CD4-positive, alpha-beta T cell treated with Interferon alpha-2 for 1 hour (primary cell): ENCODE measurements around the gene USP12.

Source experiments
- DNase-seq, 2 donors: peaks; one replicate each; pipeline ENCODE4 v3.0.0-alpha.2; 2020 to 2022

USP12 gene

DNA sequence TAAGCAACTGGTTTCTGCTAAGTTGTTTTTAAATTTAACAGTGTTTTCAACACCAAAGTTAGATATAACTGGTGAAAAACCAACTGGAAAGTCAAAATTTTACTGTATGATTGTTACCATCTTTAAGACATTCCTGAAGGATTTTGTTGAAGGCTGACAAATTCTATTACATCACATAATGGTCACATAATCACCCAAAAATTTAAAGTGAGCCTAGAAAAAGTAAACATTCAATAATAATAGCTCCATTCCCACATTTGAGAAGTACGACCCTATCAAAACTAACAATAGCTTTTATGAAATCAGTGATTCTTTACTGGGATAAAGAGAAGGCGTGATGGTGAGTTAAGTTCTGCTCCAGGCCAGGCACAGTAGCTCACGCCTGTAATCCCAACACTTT lies 51.6 kb downstream of the USP12 start:
- no peak for DNase-seq

DNA sequence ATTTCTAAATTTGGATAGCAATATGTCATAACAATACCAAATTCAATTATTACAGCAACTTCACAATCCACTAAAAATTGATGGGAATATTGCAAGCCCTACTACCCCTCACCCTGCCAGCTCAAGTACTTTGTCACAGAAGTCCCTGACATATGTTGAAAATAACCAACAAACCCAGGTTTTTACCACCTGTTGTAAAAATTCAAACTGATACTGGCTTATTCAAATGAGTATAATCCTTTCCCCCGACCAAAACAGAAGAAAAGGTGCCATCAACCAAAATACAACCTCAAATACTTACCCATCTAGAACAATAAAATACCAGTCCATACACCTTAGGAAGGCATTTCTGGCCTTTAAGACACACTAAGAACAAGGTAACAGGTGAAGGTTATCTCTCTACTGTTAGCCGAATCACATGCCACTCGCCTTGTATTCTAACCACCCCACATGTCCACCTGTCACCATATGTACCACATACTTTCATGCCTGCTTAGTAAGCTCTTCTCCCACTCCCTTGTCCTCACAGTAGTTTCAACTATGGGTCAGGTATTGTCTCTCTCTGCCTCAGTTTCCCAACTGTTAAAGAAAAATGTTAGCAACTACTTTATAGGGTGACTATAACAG lies 53.1 kb downstream of the USP12 start:
- DNase-seq: no peak

DNA sequence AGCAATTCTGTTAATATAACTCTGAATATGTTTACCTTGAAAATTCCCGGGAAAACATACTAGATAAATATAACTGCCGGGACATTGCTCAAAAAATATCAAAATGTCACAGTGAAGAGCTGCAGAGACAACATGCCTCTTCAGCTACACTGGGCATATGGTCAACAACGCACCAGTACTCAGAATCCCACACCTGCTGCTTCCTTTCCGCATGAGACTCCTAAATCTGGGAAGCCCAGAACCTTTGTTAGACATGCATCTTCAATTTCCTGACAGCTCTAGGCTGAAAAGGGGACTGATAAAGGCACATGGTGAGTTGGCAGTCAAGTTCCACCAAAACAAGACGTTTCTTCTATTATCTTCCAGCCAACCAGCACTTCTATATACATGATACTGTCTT lies 53.7 kb downstream of the USP12 start:
- DNase-seq: no peak

DNA sequence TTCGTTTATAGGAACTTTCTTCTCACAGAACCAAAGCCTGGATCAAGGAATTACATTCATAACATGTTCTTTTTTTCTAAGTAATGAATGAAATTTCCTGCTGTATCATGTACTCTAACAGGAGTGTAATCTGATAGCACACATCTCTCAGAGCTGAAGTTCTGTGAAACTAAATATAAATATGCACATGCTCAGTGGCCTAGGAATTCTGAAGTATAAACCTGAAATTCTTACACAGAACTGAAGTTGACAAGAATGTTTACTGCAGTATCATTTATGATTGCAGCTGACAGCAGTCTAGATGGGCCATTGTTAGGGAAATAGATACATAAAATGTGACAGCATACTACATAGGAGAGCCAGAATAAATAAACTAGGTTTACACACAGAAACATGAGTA lies 54.5 kb downstream of the USP12 start:
- DNase-seq: no peak

DNA sequence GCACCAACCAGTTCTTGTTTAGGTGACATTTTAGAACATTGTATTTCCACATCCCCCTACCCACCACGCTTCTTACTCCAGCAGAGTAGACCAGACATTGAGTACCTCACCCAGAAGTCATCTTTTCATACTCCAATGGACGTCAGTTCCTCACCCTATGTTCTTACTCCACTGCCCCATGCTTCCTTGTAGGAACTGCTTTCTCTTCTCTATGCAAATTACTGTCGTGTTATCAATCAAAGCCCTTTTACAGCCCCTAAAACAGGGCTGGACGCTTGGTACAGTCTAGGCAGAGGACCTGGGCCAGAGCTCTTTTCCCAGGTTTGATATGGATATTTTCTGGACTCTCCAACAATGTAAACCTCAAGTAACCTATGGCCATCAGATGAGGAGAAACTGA lies 58.2 kb downstream of the USP12 start:
- DNase-seq: no peak

DNA sequence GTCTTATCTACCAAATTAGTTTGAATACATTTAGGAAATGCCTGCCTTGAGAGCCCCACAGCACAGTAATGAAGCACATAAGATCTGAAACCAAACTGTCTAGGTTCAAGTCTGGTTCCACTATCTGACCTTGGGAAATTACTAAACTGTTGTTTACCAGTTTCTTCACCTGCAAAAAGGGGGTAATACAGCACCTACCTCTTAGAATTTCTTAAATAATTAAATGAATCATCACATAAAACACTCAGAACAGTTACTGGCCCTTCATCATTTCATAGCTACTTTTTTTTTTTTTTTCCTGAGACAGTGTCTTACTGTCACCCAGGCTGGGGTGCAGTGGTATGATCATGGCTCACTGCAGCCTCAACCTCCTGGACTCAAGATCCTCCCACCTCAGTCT lies 59.6 kb downstream of the USP12 start:
- DNase-seq: no peak

DNA sequence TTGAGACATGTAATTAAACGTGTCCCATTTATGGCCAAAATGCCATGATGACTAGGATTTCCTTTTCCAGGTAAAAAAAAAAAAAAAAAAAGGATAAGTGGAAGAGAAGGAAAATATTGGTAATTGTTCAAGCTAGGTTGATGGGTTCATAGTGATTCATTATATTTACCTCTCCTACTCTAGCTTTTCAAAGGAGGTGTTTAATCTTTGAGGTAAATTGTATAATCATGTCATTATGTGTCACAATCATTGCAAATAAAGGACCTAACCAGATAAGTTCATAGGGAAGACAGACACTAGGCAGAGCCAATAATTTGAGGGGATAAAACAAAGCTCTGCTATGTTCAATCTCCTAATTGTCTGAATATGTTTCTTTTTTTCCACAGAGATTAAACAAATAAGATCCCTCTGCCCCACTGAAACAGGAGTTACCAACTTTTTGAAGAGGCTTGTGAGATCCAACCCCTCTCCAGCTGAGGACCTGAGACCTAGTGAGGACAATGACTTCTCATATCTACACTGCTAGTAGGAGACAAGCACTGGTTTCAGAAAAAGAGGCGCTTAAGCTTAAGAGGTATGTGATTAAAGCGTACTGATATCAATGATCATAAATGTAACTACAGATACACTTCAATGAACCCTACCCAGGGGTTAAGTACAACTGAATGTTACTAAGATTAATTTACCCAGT lies 61.4 kb downstream of the USP12 start:
- DNase-seq: no peak

DNA sequence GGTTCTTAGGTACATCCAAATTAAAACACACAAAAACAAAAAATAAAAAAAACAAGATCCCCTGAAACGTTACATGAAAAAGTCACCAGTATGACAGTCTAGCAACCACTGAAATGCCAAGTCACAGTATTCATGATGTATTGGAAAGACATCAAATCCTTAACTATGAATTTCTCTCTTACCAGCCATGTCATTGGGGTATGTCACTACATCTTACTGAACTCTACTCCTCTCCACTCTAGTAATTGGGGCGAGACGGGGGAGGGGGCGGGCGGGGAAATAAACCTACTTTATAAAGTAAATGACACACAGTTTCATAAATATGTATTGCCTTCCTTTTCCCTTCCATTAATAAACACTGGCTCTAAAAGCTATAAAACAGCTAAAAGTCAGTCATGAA lies 65.5 kb downstream of the USP12 start:
- no peak for DNase-seq

DNA sequence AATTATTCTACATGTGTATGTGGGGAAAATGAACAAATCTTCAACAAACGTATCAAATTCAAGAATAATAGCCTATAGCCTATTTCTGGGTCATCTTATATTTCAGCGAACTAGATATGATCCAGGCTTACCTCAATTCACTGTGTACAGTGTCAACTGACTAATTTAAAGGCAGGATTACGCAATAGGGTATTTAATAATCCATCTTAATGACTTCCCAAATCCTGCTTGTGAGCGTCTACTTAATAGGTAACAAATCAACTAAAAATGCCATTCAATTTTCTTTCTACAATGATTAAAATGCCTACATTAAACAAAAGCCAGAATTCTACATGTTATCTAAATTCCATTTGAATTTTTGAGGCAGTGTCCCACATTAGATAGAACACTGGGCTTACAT lies 67.0 kb downstream of the USP12 start:
- no peak for DNase-seq

DNA sequence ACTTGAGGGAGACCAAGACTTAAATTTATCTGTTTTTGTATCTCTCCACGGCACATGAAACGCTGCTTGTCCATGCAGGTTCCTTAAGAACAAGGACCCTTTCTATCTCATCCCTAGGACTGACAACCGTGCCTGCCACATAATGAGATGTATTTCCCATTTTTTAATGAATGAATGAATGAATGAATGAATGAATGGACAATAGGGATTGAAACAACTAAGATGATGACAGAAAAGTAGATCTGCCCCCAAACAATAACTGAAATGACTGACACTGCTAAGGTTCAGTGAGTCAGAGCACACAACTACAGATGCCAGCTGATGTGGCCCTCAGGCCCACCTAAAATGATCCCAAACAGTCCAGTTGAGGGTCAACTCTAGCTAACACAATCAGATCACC lies 69.8 kb downstream of the USP12 start:
- no peak for DNase-seq

DNA sequence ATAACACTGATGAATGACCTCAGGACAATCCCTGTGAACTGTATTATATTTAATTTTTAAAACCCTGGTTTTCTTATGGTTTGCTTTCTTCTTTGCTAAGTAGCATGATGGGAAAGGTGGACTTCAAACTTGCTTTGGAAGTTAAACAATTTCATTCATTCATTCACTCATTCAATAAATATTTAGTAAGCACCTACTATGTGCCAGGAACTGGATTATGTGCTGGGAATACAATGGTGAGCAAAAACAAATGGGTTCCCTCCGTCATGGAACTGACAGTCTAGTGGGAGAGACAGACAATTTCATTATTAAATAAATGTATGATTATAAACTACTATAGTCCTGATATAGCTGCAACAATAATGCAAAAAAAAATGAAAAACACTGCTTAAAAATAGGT lies 70.3 kb downstream of the USP12 start:
- DNase-seq: no peak

DNA sequence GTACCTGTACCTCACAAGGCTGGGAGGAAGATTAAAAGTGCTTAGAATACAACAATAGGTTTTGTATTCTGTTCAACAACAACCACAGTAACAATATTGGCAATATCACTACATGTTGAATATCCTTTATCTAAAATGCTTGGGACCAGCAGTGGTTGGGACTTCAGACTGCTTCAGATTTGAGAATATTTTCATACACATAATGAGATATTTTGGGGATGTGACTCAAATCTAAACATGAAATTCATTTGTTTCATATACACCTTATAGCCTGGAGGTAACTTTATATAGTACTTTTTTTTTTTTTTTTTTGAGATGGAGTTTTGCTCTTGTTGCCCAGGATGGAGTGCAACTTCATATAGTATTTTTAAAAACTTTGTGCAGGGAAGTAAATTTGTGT lies 73.9 kb downstream of the USP12 start:
- DNase-seq: no peak

DNA sequence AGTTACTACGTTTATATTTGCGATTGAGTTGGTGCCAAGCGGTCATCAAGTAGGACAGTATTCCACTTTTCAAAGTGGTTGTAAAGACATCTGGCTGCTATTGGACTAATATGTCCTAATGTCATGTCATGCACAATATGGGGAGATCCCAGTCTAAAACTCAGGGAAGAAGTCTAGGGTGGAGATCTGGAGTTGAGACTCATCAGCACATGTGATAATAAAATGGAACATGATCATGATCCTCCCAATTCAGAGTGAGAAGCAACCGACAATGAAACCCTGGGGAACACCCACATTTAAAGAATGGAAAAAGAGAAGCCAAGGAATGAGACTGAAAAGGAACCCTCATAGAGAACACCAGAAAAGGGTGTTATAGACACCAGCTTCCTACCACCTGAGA lies 80.2 kb downstream of the USP12 start:
- DNase-seq: no peak

DNA sequence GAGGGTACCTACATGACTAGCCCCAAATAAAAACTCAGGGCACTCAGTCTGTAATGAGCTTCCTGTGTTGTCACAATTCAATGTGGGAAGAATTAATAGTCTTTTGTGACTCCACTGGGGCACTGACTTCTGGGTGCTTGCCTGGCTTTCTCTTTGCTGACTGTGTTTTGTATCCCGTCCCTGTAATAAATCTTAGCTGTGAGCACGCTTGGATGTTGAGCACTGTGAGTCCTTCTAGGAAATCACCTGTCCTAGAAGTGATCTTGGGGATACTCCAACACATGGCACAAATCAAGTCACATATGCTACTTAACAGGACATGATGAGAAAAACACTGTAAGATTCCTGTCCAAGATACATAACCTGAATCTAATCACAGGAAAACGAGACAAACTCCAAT lies 83.0 kb downstream of the USP12 start:
- no peak for DNase-seq

DNA sequence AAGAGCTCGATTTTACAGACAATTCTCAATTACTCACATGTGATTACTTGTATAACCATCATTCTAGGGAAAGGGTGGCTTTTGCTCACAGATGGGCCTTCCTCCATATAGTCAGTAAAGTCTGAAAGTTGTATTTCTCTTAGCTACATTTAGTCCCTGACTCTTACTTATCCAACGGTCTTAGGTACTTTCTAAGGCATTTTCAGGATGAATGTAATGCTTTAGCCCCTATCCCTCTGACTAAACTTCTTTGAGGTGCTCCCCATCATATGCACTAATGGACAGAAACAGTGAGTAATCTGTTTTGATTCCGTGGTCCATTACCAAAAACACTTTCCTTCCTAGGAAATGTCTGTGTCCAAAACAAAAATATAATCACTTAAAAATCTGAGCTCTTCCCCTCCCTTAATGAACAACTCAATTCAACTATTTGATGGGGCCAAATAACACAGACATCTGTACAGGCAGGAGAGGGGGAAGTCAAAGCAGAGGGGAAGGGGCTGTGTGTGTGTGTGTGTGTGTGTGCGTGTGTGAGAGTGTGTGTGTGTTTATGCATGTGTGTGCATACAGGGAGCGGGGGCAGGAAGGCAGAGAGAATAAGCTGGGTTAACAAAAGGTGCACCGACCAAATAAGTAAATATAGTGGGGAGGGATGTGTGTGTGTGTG lies 84.9 kb downstream of the USP12 start:
- no peak for DNase-seq

DNA sequence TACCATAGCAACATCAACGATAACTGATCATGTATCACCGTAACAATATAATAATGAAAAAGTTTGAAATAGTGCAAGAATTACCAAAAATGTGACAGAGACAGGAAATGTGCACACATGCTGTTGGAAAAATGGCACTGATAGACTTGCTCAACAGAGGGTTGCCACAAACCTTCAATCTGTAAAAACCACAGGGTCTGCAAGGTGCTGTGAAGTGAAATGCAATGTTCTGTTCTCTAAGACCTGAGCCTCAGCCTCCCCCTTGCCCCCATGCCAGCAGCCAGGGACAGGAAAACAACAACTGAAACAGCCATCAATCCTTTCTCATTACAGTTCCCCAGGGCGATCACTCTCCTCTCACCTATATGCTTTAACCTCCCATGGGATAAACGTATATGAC lies 88.4 kb downstream of the USP12 start:
- no peak for DNase-seq

DNA sequence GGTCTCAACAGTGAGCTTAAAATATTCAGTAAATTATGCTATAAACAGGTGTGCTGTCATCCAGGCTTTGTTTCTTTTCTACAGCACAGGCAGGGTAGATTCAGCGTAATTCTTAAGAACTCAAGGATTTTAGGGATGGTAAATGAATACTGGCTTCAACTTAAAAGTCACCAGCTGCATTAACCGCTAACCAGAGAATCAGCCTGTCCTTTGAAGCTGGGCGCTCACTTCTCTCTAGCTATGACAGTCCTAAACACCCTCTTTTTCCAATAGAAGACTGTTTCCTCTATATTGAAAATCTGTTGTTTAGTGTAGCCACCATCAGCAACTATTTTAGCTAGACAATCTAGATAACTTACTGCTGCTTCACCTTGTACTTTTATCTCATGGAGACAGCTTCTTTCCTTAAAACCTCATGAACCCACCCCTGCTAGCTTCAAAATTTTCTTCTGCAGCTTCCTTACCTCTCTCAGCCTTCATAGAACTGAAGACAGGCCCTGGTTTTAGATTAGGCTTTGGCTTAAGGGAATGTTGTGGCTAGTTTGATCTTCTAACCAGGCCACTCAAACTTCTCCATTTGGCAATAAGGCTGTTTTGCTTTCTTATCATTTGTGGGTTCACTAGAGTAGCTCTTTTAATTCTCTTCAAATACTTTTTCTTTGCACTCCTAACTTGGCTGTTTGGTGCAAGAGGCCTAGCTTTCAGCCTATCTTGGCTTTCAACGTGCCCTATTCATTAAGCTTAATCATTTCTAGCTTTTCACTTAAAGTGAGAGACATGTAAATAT lies 89.5 kb downstream of the USP12 start:
- no peak for DNase-seq

DNA sequence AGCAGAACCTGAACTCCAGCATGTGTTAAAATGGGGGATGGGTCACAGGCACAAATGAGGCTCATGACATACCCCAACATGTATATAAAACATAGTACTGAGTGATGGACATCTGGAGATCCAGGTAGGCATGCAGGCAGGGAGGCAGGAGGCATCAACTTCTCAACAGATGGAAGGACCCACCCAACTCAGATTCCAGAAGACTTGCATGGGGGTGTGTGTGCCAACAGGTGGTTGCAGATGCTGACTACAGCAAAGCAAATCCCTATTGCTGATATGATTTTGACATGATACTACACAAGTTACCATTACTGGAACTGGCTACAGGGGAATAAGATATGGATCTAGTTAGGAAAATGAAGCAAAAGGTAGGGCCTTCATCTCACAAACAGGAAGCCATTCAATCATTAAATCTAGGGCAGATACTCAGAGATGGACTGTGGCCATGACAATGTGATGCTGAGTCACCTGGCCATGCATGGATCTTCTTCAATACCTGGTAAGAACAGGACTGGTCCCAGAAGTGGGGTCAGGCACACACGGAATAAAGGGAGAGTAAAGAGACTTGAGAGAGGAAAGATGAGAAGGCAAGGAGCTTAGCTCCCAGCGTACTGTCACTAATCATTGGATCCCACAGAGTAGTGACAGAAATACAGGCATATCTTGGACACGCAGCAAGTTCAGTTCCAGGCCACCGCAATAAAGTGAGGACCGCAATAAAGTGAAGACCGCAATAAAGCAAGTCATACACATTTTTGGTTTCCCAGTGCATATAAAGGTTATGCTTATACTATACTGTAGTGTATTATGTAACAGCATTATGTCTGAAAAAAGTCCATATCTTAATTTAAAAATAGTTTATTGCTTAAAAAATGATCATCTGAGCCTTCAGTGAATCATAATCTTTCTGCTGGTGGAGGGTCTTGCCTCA lies 91.3 kb downstream of the USP12 start:
- no peak for DNase-seq

DNA sequence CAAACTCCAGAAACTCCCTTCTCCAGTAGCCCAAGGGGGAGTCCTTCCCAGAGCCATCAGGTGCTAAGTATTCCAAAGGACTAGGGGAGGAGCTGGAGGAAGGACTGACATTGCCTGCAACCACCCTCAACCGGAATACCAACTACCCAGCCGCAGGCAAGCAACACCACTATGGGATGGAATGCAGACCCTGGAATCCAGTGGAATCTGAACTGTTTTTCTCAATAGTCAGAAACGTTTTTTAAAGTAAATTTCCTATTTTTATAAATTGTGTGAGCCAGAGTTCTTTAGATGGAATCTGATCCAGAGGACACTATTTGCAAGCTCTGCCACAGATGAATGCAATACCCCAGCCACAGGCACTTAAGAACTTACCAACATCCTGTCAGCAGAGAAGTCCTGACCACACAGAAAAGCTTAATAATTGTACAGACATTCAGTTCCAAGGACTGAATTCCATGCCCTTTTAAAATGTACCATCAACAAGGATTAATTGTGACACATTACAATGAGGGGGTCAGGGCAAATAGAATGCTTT lies 92.1 kb downstream of the USP12 start:
- DNase-seq: no peak

DNA sequence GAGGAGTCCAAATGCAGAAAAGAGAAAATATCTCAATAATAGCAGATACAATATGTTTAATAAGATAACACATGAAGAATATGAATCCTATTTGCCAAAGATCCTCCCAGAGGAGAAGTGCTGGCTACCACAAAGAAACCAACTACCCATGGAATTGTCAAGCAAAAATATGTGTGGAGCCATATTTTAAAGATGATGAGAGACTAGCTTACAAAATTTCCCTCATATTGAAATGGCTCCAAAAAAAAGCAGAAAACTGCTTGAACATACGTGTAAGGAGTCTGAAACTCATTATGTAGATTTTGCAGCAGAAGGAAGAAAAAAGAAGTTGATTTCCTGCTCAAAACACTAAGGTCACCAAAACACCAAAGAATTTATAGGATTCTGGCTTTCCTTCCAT lies 94.2 kb downstream of the USP12 start:
- DNase-seq: no peak

DNA sequence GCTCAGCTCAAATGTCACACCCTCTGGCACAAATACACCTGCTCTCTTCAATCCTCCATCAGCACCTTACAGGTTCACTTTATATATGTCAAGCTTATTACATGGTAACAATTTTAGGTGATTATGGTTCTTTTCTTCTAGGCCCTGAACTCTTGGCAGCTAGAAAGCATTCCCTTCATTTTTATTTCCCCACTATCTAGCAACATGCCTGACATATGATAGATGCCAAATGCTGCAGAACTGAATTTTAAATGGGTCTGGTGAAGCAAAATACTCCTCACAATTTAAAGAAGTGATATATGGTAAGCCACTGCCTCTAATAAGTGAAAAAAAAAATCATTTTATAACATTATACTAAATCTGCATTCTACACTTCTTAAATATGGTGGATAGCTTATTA lies 95.2 kb downstream of the USP12 start:
- DNase-seq: no peak

DNA sequence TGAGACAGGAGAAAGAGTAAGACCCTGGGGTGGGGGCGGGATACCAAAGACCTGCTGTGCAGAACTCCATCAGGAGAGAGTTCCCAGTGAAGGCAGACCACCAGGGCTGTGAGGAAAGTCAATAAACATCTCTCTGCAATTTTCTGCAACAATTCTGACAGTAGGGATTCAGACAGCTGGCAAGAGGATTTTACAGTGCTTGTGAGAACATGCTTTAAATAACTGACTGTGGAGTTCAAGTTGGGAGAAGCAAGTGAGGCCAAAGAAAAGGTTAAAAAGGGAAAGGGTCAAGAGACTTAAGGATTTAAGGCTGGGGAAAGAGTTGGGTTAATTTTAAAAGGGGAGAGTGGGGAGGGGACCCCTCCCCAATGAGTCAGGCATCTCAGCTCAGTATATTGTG lies 98.4 kb downstream of the USP12 start:
- no peak for DNase-seq
